Neural progenitor cell (in vitro differentiated cells): ENCODE results near the gene ZNF316. TPM values are rescaled to one million over a fixed set of nuclear protein-coding genes. Genes with fewer than 3 reads are reported as not detected.

Source experiments
- DNase-seq: peaks from one replicate; pipeline ENCODE4 v3.0.0-alpha.2; 2016; ENCODE audit warnings: low spot score
- H2AFZ ChIP-seq: fragments of 200-600 bp; sonication (generic); replicated peaks from 2 replicates; pipeline ENCODE4 v1.6.1; 2016; ENCODE audit warnings: antibody characterized with exemption
- H3F3A ChIP-seq: fragments of 200-600 bp; sonication (generic); 2 replicates; pipeline ENCODE4 v1.6.1; 2016; ENCODE audit warnings: antibody characterized with exemption, low read depth
- H3K27ac ChIP-seq: fragments of 200-600 bp; sonication (generic); 2 replicates; pipeline ENCODE4 v1.5.1; 2016; ENCODE audit warnings: mild to moderate bottlenecking
- H3K27me3 ChIP-seq: fragments of 200-600 bp; sonication (generic); 2 replicates; pipeline ENCODE4 v1.6.1; 2016; ENCODE audit warnings: mild to moderate bottlenecking, moderate library complexity
- H3K36me3 ChIP-seq: fragments of 200-600 bp; sonication (generic); 2 replicates; pipeline ENCODE4 v1.5.1; 2016
- H3K4me1 ChIP-seq: fragments of 200-600 bp; sonication (generic); 2 replicates; pipeline ENCODE4 v1.6.1; 2016; ENCODE audit warnings: mixed run types
- H3K4me2 ChIP-seq: fragments of 200-600 bp; sonication (generic); 2 replicates; pipeline ENCODE4 v1.6.1; 2016
- H3K4me3 ChIP-seq: fragments of 200-600 bp; sonication (generic); 2 replicates; pipeline ENCODE4 v1.5.1; 2016
- H3K79me2 ChIP-seq: fragments of 200-600 bp; sonication (generic); 2 replicates; pipeline ENCODE4 v1.6.1; 2016; ENCODE audit warnings: low read depth
- H3K9ac ChIP-seq: fragments of 200-600 bp; sonication (generic); 2 replicates; pipeline ENCODE4 v1.6.1; 2016
- H3K9me3 ChIP-seq: fragments of 200-600 bp; sonication (generic); 2 replicates; pipeline ENCODE4 v1.5.1; 2016; ENCODE audit warnings: low read depth
- H4K20me1 ChIP-seq: fragments of 200-600 bp; sonication (generic); 2 replicates; pipeline ENCODE4 v1.6.1; 2016; ENCODE audit warnings: low read depth
- H3K27ac Mint-ChIP-seq: 3 replicates; pipeline ENCODE4 v1.8.0; 2021; ENCODE audit warnings: mixed read lengths
- H3K27me3 Mint-ChIP-seq: 2 replicates; pipeline ENCODE4 v1.8.0; 2022; ENCODE audit warnings: low read depth, mild to moderate bottlenecking, inconsistent platforms, moderate library complexity, mixed read lengths; ENCODE audit not compliant: insufficient read depth
- H3K36me3 Mint-ChIP-seq: 3 replicates; pipeline ENCODE4 v1.8.0; 2021; ENCODE audit warnings: mixed read lengths
- H3K4me1 Mint-ChIP-seq: 3 replicates; pipeline ENCODE4 v1.8.0; 2021; ENCODE audit warnings: mixed read lengths
- H3K4me3 Mint-ChIP-seq: 3 replicates; pipeline ENCODE4 v1.8.0; 2021; ENCODE audit warnings: mild to moderate bottlenecking, moderate library complexity, mixed read lengths
- H3K9me3 Mint-ChIP-seq: 3 replicates; pipeline ENCODE4 v1.8.0; 2020; ENCODE audit warnings: mixed read lengths
- CTCF ChIP-seq: fragments of 200-600 bp; sonication (generic); IDR thresholded peaks from 2 replicates; pipeline ENCODE4 v1.5.1; 2017; ENCODE audit warnings: antibody characterized with exemption, mild to moderate bottlenecking
- EZH2 ChIP-seq: fragments of 200-600 bp; sonication (generic); IDR thresholded peaks from 2 replicates; pipeline ENCODE4 v1.6.1; 2017; ENCODE audit warnings: antibody characterized with exemption, mild to moderate bottlenecking, moderate library complexity
- EZH2phosphoT487 ChIP-seq: fragments of 200-600 bp; sonication (generic); IDR thresholded peaks from 2 replicates; pipeline ENCODE4 v1.6.1; 2017; ENCODE audit warnings: antibody characterized with exemption
- total RNA-seq: library from RNA; depleted of rRNA; stranded (reverse); fragments of >200 nt; gene quantifications from 2 replicates; pipeline ENCODE4 v1.2.3, GENCODE V29; 2015; ENCODE audit warnings: low replicate concordance

ZNF316 gene
- total RNA-seq, 1 donor from 2014 or later, result 2.2 TPM

GRCh38 chr7:6608081-6608480 is 29.0 kb upstream of the ZNF316 start:
- no peaks in the 10 kb centered on the region for H3K9me3 Mint-ChIP-seq
- no peak overlapping the region for H3K9ac ChIP-seq
- no peak overlapping the region for H3K27ac Mint-ChIP-seq
- no peak overlapping the region for H3K4me3 Mint-ChIP-seq
- H2AFZ ChIP-seq, result no peak overlapping the region
- no peaks in the 10 kb centered on the region for H3K79me2 ChIP-seq
- TF ChIP-seq EZH2phosphoT487 (no peak), EZH2 (no peak), CTCF (no peak)
- no peaks in the 10 kb centered on the region for H3F3A ChIP-seq
- H3K27me3 Mint-ChIP-seq, result peaks cover 4% of the 10 kb centered on the region
- H3K4me1 Mint-ChIP-seq, result no peaks in the 10 kb centered on the region
- no peaks in the 10 kb centered on the region for H3K4me1 ChIP-seq
- peaks cover 5% of the 10 kb centered on the region for H3K36me3 Mint-ChIP-seq
- H3K4me3 ChIP-seq, result no peak overlapping the region
- no peak overlapping the region for H3K27ac ChIP-seq
- H3K36me3 ChIP-seq, result no peaks in the 10 kb centered on the region
- no peak overlapping the region for H3K4me2 ChIP-seq
- no peaks in the 10 kb centered on the region for H3K27me3 ChIP-seq
- H3K9me3 ChIP-seq, result no peaks in the 10 kb centered on the region
- H4K20me1 ChIP-seq, result no peaks in the 10 kb centered on the region
- DNase-seq, result no peak

- no peak for TF ChIP-seq EZH2
- no peak for TF ChIP-seq EZH2phosphoT487
- no peak for TF ChIP-seq CTCF
- Histone ChIP-seq H3K36me3 (no peaks in the 10 kb centered on the region), H3K4me1 (no peaks in the 10 kb centered on the region), H3K9ac (no peak overlapping the region), H3K27ac (no peak overlapping the region), H2AFZ (no peak overlapping the region), H4K20me1 (no peaks in the 10 kb centered on the region), H3K9me3 (no peaks in the 10 kb centered on the region), H3F3A (peaks cover 4% of the 10 kb centered on the region), H3K27me3 (no peaks in the 10 kb centered on the region), H3K4me3 (no peak overlapping the region), H3K79me2 (no peaks in the 10 kb centered on the region), H3K4me2 (no peak overlapping the region)
- peaks cover 8% of the 10 kb centered on the region for H3K27me3 Mint-ChIP-seq
- no peak overlapping the region for H3K27ac Mint-ChIP-seq
- H3K4me3 Mint-ChIP-seq, result no peak overlapping the region
- no peaks in the 10 kb centered on the region for H3K4me1 Mint-ChIP-seq
- DNase-seq, result no peak
- H3K9me3 Mint-ChIP-seq, result no peaks in the 10 kb centered on the region
- H3K36me3 Mint-ChIP-seq, result peaks cover 5% of the 10 kb centered on the region
Measured at GRCh38 chr7:6608794-6609193, 28.3 kb upstream of the ZNF316 start.

GRCh38 chr7:6612819-6613218 is 24.3 kb upstream of the ZNF316 start:
- Histone ChIP-seq H3K79me2 (no peaks in the 10 kb centered on the region), H3K36me3 (no peaks in the 10 kb centered on the region), H4K20me1 (no peaks in the 10 kb centered on the region), H3K4me3 (no peak overlapping the region), H3K4me1 (peaks cover 8% of the 10 kb centered on the region), H3K4me2 (no peak overlapping the region), H3K27me3 (no peaks in the 10 kb centered on the region), H3K9ac (no peak overlapping the region), H3K27ac (no peak overlapping the region), H3F3A (peaks cover 19% of the 10 kb centered on the region), H2AFZ (no peak overlapping the region), H3K9me3 (no peaks in the 10 kb centered on the region)
- H3K36me3 Mint-ChIP-seq, result peaks cover 4% of the 10 kb centered on the region
- DNase-seq, result no peak
- peaks cover 9% of the 10 kb centered on the region for H3K27me3 Mint-ChIP-seq
- no peak for TF ChIP-seq EZH2
- no peak for TF ChIP-seq EZH2phosphoT487
- TF ChIP-seq CTCF, result no peak
- peaks cover 9% of the 10 kb centered on the region for H3K4me1 Mint-ChIP-seq
- H3K4me3 Mint-ChIP-seq, result no peak overlapping the region
- no peak overlapping the region for H3K27ac Mint-ChIP-seq
- H3K9me3 Mint-ChIP-seq, result no peaks in the 10 kb centered on the region
